HT1080 (cell line): ENCODE measurements around the gene STK33. TPM values are rescaled to one million over a fixed set of nuclear protein-coding genes. Genes with fewer than 3 reads are reported as not detected.

Experiments used
- small RNA-seq: library from RNA; depleted of rRNA; stranded (forward); fragments of <200 nt; gene quantifications from one replicate; pipeline ENCODE3, GENCODE V24; 2014
- total RNA-seq: library from RNA; depleted of rRNA; stranded (reverse); fragments of >200 nt; shearing (Covaris generic); gene quantifications from 2 replicates; pipeline ENCODE4 v1.2.3, GENCODE V29; 2014; rRNA removed

Gene STK33
- total RNA-seq, 1 experiment from 2014 or later = 8.6 TPM

Small RNA genes within 50 kb of the gene (small RNA-seq; reads per million reads assigned to genes)
- not detected for gene RF00601

Other genes starting within 250 kb of the STK33 start
- 5.2 and 6.7 TPM in 2 replicates for gene TRIM66, start 88.4 kb upstream of the STK33 start, total RNA-seq
- gene RPL27A, start 88.6 kb upstream of the STK33 start, total RNA-seq = 1,305 and 1,663 TPM in 2 replicates